Measurements from ENCODE around the gene PES1. TPM values are rescaled to one million over a fixed set of nuclear protein-coding genes. Genes with fewer than 3 reads are reported as not detected.
"Not testable (repeated sequence)": the region's sequence is repeated elsewhere in the genome, so short reads cannot be mapped to it uniquely, and the experiment has no call there.

The PES1 gene
- total RNA-seq, 1 donor from 2014 or later, result 108 TPM

DNA sequence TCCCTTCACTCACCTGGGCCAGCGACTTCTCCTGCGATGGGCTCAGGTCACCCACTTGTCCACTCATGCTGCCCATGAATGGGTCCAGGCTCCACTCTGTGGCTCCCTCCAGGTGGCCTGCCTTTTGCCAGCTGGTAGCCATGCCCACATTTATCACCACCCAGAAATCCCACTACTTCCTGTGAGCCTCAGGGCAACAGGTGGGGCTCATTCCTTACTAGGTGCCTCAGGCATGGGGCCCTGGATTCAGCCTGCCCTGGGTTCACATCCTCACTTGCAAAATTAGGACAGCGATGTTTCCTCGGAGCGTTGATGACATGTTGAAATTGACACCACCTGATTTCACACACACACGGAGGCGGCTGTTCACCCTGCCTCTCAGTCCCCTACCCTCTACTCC is 45.1 kb downstream of the PES1 start, which contains the start of gene SEC14L6:
Gene SEC14L6 (minus strand): TSS at position 126 of the 400 bp plus-strand sequence. CDS start 59 bp downstream, at position 67.
- DNase-seq (ENCODE audit: low read depth), result no peak
- no peak for FAIRE-seq
- Histone ChIP-seq H3K27me3 (ENCODE audit: control insufficient read depth, insufficient read depth, low read length) (peaks cover 7% of the 10 kb centered on the region), H3K36me3 (ENCODE audit: control insufficient read depth, insufficient read depth, low read length) (no peaks in the 10 kb centered on the region), H3K4me3 (ENCODE audit: low read depth, low read length) (no peak within 1 kb of the TSS)
- TF ChIP-seq CTCF (IDR thresholded peaks at IDR 0.05; ENCODE audit: insufficient read depth, low read length, severe bottlenecking), result no peak

GRCh38 chr22:30542811-30543188 is 48.9 kb downstream of the PES1 start:
- Histone ChIP-seq H3K27me3 (ENCODE audit: control insufficient read depth, insufficient read depth, low read length) (peaks cover 7% of the 10 kb centered on the region), H3K36me3 (ENCODE audit: control insufficient read depth, insufficient read depth, low read length) (no peaks in the 10 kb centered on the region), H3K4me3 (ENCODE audit: low read depth, low read length) (no peak overlapping the region)
- no peak for TF ChIP-seq CTCF (IDR thresholded peaks at IDR 0.05; ENCODE audit: insufficient read depth, low read length, severe bottlenecking)
- no peak for FAIRE-seq
- no peak for DNase-seq (ENCODE audit: low read depth)

GRCh38 chr22:30541961-30542810 is 49.5 kb downstream of the PES1 start:
- FAIRE-seq (no peak), DNase-seq (ENCODE audit: low read depth) (no peak)
- Histone ChIP-seq H3K27me3 (ENCODE audit: control insufficient read depth, insufficient read depth, low read length) (peaks cover 7% of the 10 kb centered on the region), H3K36me3 (ENCODE audit: control insufficient read depth, insufficient read depth, low read length) (no peaks in the 10 kb centered on the region), H3K4me3 (ENCODE audit: low read depth, low read length) (no peak overlapping the region)
- TF ChIP-seq CTCF (IDR thresholded peaks at IDR 0.05; ENCODE audit: insufficient read depth, low read length, severe bottlenecking), result no peak

- not testable (repeated sequence) for H3K27me3 ChIP-seq (ENCODE audit: control insufficient read depth, insufficient read depth, low read length); DNase-seq (ENCODE audit: low read depth); H3K36me3 ChIP-seq (ENCODE audit: control insufficient read depth, insufficient read depth, low read length); FAIRE-seq; H3K4me3 ChIP-seq (ENCODE audit: low read depth, low read length)
These were observed 50.2 kb downstream of the PES1 start for GRCh38 chr22:30541511-30541910.

DNA sequence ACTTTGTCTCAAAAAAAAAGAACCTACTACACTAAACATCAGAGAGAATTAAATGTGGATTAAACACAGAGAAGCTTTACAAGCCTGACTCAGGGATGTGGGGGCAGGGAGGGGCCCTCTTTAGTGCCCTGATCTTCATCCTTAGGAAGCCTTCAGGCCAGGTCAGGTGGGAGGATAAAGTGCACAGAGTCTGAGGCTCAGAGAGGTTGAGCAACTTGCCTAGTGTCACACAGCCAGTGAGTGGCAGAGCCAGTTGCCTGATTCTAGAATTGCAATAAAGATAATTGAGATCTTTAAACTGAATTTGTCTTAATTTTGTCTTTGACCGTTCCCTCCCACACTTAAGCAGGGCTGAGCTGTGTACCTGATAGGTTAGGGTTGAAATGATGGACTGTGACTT is 52.3 kb downstream of the PES1 start:
- Histone ChIP-seq H3K36me3 (ENCODE audit: control insufficient read depth, insufficient read depth, low read length) (no peaks in the 10 kb centered on the region), H3K27me3 (ENCODE audit: control insufficient read depth, insufficient read depth, low read length) (peaks cover 5% of the 10 kb centered on the region), H3K4me3 (ENCODE audit: low read depth, low read length) (no peak overlapping the region)
- DNase-seq (ENCODE audit: low read depth), result no peak
- TF ChIP-seq CTCF (IDR thresholded peaks at IDR 0.05; ENCODE audit: insufficient read depth, low read length, severe bottlenecking), result no peak
- no peak for FAIRE-seq

DNA sequence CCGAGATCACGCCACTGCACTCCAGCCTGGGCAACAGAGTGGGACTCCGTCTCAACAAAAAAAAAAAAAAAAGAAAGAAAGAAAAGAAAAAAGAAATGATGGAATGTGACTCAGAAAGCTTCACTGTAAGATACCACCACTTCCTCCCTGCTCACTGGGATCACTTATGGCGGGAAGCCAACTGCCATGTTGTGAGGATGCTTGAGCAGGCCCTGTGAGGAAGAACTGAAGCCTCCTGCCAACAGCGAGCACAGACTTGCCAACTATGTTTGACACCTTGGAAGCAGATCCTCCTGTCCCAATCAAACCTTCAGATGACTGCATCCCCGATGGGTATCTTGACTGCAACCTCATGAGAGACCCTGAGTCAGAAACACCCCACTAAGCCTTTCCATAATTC is 53.4 kb downstream of the PES1 start:
- TF ChIP-seq CTCF (IDR thresholded peaks at IDR 0.05; ENCODE audit: insufficient read depth, low read length, severe bottlenecking), result no peak
- DNase-seq (ENCODE audit: low read depth), result peak; percentile 70
- FAIRE-seq, result no peak

More for the DNA sequence above, 53.4 kb downstream of the PES1 start:
- Histone ChIP-seq H3K36me3 (ENCODE audit: control insufficient read depth, insufficient read depth, low read length) (no peaks in the 10 kb centered on the region), H3K4me3 (ENCODE audit: low read depth, low read length) (no peak overlapping the region), H3K27me3 (ENCODE audit: control insufficient read depth, insufficient read depth, low read length) (peaks cover 5% of the 10 kb centered on the region)
